GM23338 (cell line): ENCODE measurements around the gene PHC3. TPM values are rescaled to one million over a fixed set of nuclear protein-coding genes. Genes with fewer than 3 reads are reported as not detected.

Source experiments
- ATAC-seq: fragments of 200-7000 bp; cut with Tn5 transposase; 3 replicates; pipeline ENCODE4 v1.9.1; 2020
- DNase-seq: peaks from one replicate; pipeline ENCODE4 v3.0.0-alpha.2; 2015; ENCODE audit warnings: low spot score
- H2AFZ ChIP-seq: fragments of 200-600 bp; sonication (generic); 2 replicates; pipeline ENCODE4 v1.8.0; 2016; ENCODE audit warnings: antibody characterized with exemption, mild to moderate bottlenecking, moderate library complexity
- H3F3A ChIP-seq: fragments of 200-600 bp; sonication (generic); replicated peaks from 2 replicates; pipeline ENCODE4 v1.8.0; 2017; ENCODE audit warnings: antibody characterized with exemption, mixed run types, low read depth
- H3K27ac ChIP-seq: fragments of 200-600 bp; sonication (generic); 2 replicates; pipeline ENCODE4 v1.6.1; 2016; ENCODE audit warnings: low read depth
- H3K27me3 ChIP-seq: fragments of 200-600 bp; sonication (generic); 2 replicates; pipeline ENCODE4 v1.8.0; 2016; ENCODE audit warnings: mild to moderate bottlenecking, mixed run types, moderate library complexity; ENCODE audit not compliant: insufficient read depth
- H3K36me3 ChIP-seq: fragments of 200-600 bp; sonication (generic); 2 replicates; pipeline ENCODE4 v1.8.0; 2016; ENCODE audit warnings: mild to moderate bottlenecking; ENCODE audit not compliant: insufficient read depth
- H3K4me1 ChIP-seq: fragments of 200-600 bp; sonication (generic); 2 replicates; pipeline ENCODE4 v1.8.0; 2016; ENCODE audit warnings: mild to moderate bottlenecking, moderate library complexity; ENCODE audit not compliant: insufficient read depth
- H3K4me2 ChIP-seq: fragments of 200-600 bp; sonication (generic); 2 replicates; pipeline ENCODE4 v1.7.1; 2017; ENCODE audit warnings: mixed run types
- H3K4me3 ChIP-seq: fragments of 200-600 bp; sonication (generic); 2 replicates; pipeline ENCODE4 v1.6.1; 2016; ENCODE audit warnings: mixed run types
- H3K79me2 ChIP-seq: fragments of 200-600 bp; sonication (generic); replicated peaks from 2 replicates; pipeline ENCODE4 v1.8.0; 2017; ENCODE audit warnings: mild to moderate bottlenecking; ENCODE audit not compliant: insufficient read depth
- H3K9me2 ChIP-seq: fragments of 200-600 bp; sonication (generic); 2 replicates; pipeline ENCODE4 v1.8.0; 2017; ENCODE audit not compliant: insufficient read depth
- H4K20me1 ChIP-seq: fragments of 200-600 bp; sonication (generic); replicated peaks from 2 replicates; pipeline ENCODE4 v1.8.0; 2017; ENCODE audit warnings: mild to moderate bottlenecking; ENCODE audit not compliant: insufficient read depth
- H3K27ac Mint-ChIP-seq: 2 replicates; pipeline ENCODE4 v1.8.0; 2020; ENCODE audit warnings: inconsistent platforms, mild to moderate bottlenecking, moderate library complexity, mixed read lengths
- H3K27me3 Mint-ChIP-seq: 3 replicates; pipeline ENCODE4 v1.8.0; 2022; ENCODE audit warnings: low read depth, mild to moderate bottlenecking, moderate library complexity, mixed read lengths, inconsistent platforms; ENCODE audit not compliant: insufficient read depth, poor library complexity
- H3K36me3 Mint-ChIP-seq: 3 replicates; pipeline ENCODE4 v1.8.0; 2021; ENCODE audit warnings: low read depth, mild to moderate bottlenecking, inconsistent platforms, moderate library complexity, mixed read lengths
- H3K4me1 Mint-ChIP-seq: 3 replicates; pipeline ENCODE4 v1.8.0; 2020; ENCODE audit warnings: mild to moderate bottlenecking, inconsistent platforms, mixed read lengths
- H3K4me3 Mint-ChIP-seq: 3 replicates; pipeline ENCODE4 v1.8.0; 2021; ENCODE audit warnings: moderate library complexity, mild to moderate bottlenecking, inconsistent platforms, mixed read lengths
- H3K9me3 Mint-ChIP-seq: 3 replicates; pipeline ENCODE4 v1.8.0; 2020; ENCODE audit warnings: moderate library complexity, mild to moderate bottlenecking, inconsistent platforms, mixed read lengths
- CREB1 ChIP-seq: fragments of 250-450 bp; sonication (Bioruptor Pico); IDR thresholded peaks from 2 replicates; pipeline ENCODE4 v1.5.0; 2020; ENCODE audit warnings: low read depth, mild to moderate bottlenecking, moderate library complexity
- CTCF ChIP-seq, 2 experiments: fragments of 200-600 bp in 1 of 2; sonication (generic) in 1 of 2; conservative IDR thresholded peaks; 2 replicates each; pipeline versions ENCODE4 v1.5.1 to v1.6.1; 2016 to 2017; ENCODE audit warnings: antibody characterized with exemption in 2 of 2, low read depth in 2 of 2, mild to moderate bottlenecking in 2 of 2, moderate library complexity in 1 of 2
- ETS1 ChIP-seq: IDR thresholded peaks from 2 replicates; pipeline ENCODE4 v1.6.1; 2016; ENCODE audit warnings: antibody characterized with exemption
- EZH2 ChIP-seq: fragments of 200-600 bp; sonication (generic); IDR thresholded peaks from one replicate; pipeline ENCODE4 v1.8.0; 2017; ENCODE audit warnings: antibody characterized with exemption, mild to moderate bottlenecking, low read depth; ENCODE audit not compliant: unreplicated experiment
- EZH2phosphoT487 ChIP-seq: fragments of 200-600 bp; sonication (generic); IDR thresholded peaks from one replicate; pipeline ENCODE4 v1.8.1; 2018; ENCODE audit warnings: antibody characterized with exemption; ENCODE audit not compliant: unreplicated experiment
- JUNB ChIP-seq: IDR thresholded peaks from one replicate; pipeline ENCODE4 v1.6.1; 2016; ENCODE audit warnings: antibody characterized with exemption; ENCODE audit not compliant: unreplicated experiment
- NANOG ChIP-seq: IDR thresholded peaks from 2 replicates; pipeline ENCODE4 v1.6.1; 2016; ENCODE audit warnings: antibody characterized with exemption, borderline replicate concordance
- REST ChIP-seq: IDR thresholded peaks from one replicate; pipeline ENCODE4 v1.6.1; 2018; ENCODE audit warnings: antibody characterized with exemption; ENCODE audit not compliant: unreplicated experiment
- ZNF114 ChIP-seq: fragments of 250-450 bp; sonication (Bioruptor Pico); IDR thresholded peaks from 2 replicates; pipeline ENCODE4 v1.5.0; 2020; ENCODE audit warnings: mild to moderate bottlenecking, moderate library complexity
- polyA plus RNA-seq: library from polyadenylated mRNA; unstranded; fragments of >200 nt; fragmentation: Nextera tagmentation; extraction: Ambion mirVana; gene quantifications from 2 replicates; pipeline ENCODE4 v1.2.1, GENCODE V29; 2016
- total RNA-seq: library from RNA; depleted of rRNA; stranded (reverse); fragments of >200 nt; shearing (Covaris generic); gene quantifications from 2 replicates; pipeline ENCODE4 v1.2.3, GENCODE V29; 2014

PHC3 gene
- total and polyA plus RNA-seq, 2 experiments from 2014 or later, result 23.9 to 83.5 TPM

- H3K4me3 ChIP-seq, result peak overlapping the region; percentile 84
- peaks cover 29% of the 10 kb centered on the region for H3K79me2 ChIP-seq
- Mint-ChIP-seq H3K4me1 (peaks cover 12% of the 10 kb centered on the region), H3K4me3 (peak overlapping the region; percentile 100), H3K27me3 (peaks cover 3% of the 10 kb centered on the region), H3K9me3 (no peaks in the 10 kb centered on the region), H3K36me3 (peaks cover 25% of the 10 kb centered on the region), H3K27ac (peak overlapping the region; percentile 79)
- DNase-seq, result no peak
- peaks cover 10% of the 10 kb centered on the region; the same call in 1 of the 2 replicates for H3K36me3 ChIP-seq
- peak overlapping the region; percentile 6; the same call in 1 of the 2 replicates for H3K27ac ChIP-seq
- ATAC-seq, result no peak; the same call in 2 of the 3 replicates
- no peaks in the 10 kb centered on the region for H3F3A ChIP-seq
- H3K9me2 ChIP-seq, result no peaks in the 10 kb centered on the region
- peaks cover 12% of the 10 kb centered on the region for H3K4me1 ChIP-seq
- peak overlapping the region; percentile 88 for H3K4me2 ChIP-seq
- TF ChIP-seq EZH2 (no peak), EZH2phosphoT487 (no peak), NANOG (no peak), ZNF114 (CRISPR knock-in tag) (no peak)
- no peaks in the 10 kb centered on the region for H3K27me3 ChIP-seq
- H4K20me1 ChIP-seq, result no peaks in the 10 kb centered on the region
- peak overlapping the region; percentile 89 for H2AFZ ChIP-seq
These were observed 1.2 kb downstream of the PHC3 start for GRCh38 chr3:170180079-170180907.

GRCh38 chr3:170179432-170179831, 2.1 kb downstream of the PHC3 start:
- peaks cover 3% of the 10 kb centered on the region for H3K27me3 Mint-ChIP-seq
- DNase-seq (no peak), ATAC-seq (no peak)
- Histone ChIP-seq H3K4me2 (peak overlapping the region; percentile 88; the same call in 1 of the 2 replicates), H3K36me3 (peaks cover 17% of the 10 kb centered on the region), H3K27ac (no peak overlapping the region; the same call in 1 of the 2 replicates), H3K27me3 (no peaks in the 10 kb centered on the region), H3K4me1 (peaks cover 12% of the 10 kb centered on the region), H4K20me1 (no peaks in the 10 kb centered on the region), H2AFZ (no peak overlapping the region), H3K4me3 (peak overlapping the region; percentile 84; the same call in 1 of the 2 replicates), H3F3A (no peaks in the 10 kb centered on the region), H3K9me2 (no peaks in the 10 kb centered on the region), H3K79me2 (peaks cover 38% of the 10 kb centered on the region)
- H3K9me3 Mint-ChIP-seq, result no peaks in the 10 kb centered on the region
- H3K27ac Mint-ChIP-seq, result no peak overlapping the region
- peak overlapping the region; percentile 100 for H3K4me3 Mint-ChIP-seq
- H3K4me1 Mint-ChIP-seq, result peaks cover 12% of the 10 kb centered on the region
- peaks cover 32% of the 10 kb centered on the region for H3K36me3 Mint-ChIP-seq
- TF ChIP-seq EZH2, result no peak
- TF ChIP-seq CREB1 (CRISPR knock-in tag), result no peak
- TF ChIP-seq JUNB, result no peak
- no peak for TF ChIP-seq ETS1
- no peak for TF ChIP-seq EZH2phosphoT487
- TF ChIP-seq NANOG, result no peak
- TF ChIP-seq REST, result no peak
- no peak for TF ChIP-seq ZNF114 (CRISPR knock-in tag)
- TF ChIP-seq CTCF (conservative IDR thresholded peaks at IDR 0.05; ENCODE audit: low read depth in 2 of 2), result no peak
